Measurements from ENCODE around the gene MYRF. TPM values are rescaled to one million over a fixed set of nuclear protein-coding genes. Genes with fewer than 3 reads are reported as not detected.
A peak's percentile ranks its signal among the peaks of the same experiment; 100 is the strongest.

The MYRF gene
- total and polyA plus RNA-seq, 9 of the 15 experiments (the other 6 are each of a cell fraction or from before 2014, with no cell fraction given): 2.3 to 25.8 (median 7.1) TPM

DNA sequence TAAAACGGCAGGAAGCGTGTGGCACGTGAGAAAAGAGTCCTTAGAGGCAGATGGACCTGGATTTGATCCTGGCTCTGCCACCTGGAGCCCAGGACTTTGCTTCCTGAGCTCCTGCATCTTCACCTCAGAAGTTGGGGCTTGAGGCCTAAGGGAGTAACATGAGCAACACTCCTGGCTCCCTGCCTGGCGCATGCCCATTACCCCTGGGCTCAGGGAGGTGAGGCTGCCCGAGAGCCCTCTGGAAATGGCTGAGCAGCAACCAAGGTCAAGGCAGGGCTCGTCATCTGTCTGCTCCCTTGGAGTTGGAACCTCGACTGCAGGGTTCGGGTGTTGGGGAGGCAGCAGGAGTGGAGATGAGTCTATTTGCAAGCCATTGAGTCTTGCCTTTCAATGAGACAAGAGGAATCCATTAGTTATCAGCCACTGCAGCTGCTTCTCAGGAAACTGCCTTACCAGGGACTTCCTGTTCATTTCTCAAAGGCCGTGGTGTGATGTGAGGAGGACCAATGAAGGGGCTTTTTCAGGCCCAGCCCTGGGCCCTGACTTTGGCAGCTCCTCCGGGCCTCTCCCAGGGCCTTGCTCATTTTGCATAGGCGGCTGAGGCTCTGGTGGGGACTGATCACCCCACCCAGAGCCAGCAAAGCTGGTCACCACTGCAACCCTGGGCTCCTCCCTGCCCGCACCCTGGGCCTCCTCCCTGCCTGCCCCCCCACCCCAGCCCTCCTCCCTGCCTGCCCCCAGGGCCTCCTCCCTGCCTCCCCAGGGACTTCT is 82.0 kb downstream of the MYRF start (continued):
- TF ChIP-seq, protein P1, sequence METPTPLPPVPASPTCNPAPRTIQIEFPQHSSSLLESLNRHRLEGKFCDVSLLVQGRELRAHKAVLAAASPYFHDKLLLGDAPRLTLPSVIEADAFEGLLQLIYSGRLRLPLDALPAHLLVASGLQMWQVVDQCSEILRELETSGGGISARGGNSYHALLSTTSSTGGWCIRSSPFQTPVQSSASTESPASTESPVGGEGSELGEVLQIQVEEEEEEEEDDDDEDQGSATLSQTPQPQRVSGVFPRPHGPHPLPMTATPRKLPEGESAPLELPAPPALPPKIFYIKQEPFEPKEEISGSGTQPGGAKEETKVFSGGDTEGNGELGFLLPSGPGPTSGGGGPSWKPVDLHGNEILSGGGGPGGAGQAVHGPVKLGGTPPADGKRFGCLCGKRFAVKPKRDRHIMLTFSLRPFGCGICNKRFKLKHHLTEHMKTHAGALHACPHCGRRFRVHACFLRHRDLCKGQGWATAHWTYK (CRISPR knock-in tag; IDR thresholded peaks at IDR 0.05): peak; percentile 86
- TF ChIP-seq CEBPB (tag; IDR thresholded peaks at IDR 0.05) (no peak), MCM5 (IDR thresholded peaks at IDR 0.05; ENCODE audit: low read depth) (no peak), TRIM24 (IDR thresholded peaks at IDR 0.05) (no peak; a peak in 1 of 4 replicates), ZNF583 (CRISPR knock-in tag; IDR thresholded peaks at IDR 0.05) (no peak), ZNF197 (CRISPR knock-in tag; IDR thresholded peaks at IDR 0.05; ENCODE audit: low read depth) (peak; percentile 47), RBM17 (IDR thresholded peaks at IDR 0.05; ENCODE audit: borderline replicate concordance, low read depth, low read length) (no peak), NCOA2 (IDR thresholded peaks at IDR 0.05; ENCODE audit: partially characterized antibody in 2 of 2) (no peak), KHSRP (IDR thresholded peaks at IDR 0.05) (no peak), SMARCC2 (IDR thresholded peaks at IDR 0.05; ENCODE audit: low read depth) (no peak), MCM7 (IDR thresholded peaks at IDR 0.05) (no peak), ZNF174 (CRISPR knock-in tag; IDR thresholded peaks at IDR 0.05) (no peak), PHF21A (IDR thresholded peaks at IDR 0.05; ENCODE audit: borderline replicate concordance, low read depth) (no peak), ESRRA (IDR thresholded peaks at IDR 0.05; ENCODE audit: borderline replicate concordance, low read depth) (no peak; the same call in 1 of the 2 replicates), NCOA1 (IDR thresholded peaks at IDR 0.05; ENCODE audit: low read depth) (peak; percentile 74; the same call in 1 of the 2 replicates), MXI1 (IDR thresholded peaks at IDR 0.05; ENCODE audit: low read depth, low read length) (no peak), SP1 (CRISPR knock-in tag; IDR thresholded peaks at IDR 0.05) (no peak), ELF1 (tag; IDR thresholded peaks at IDR 0.05) (peak; percentile 88), ZNF239 (CRISPR knock-in tag; IDR thresholded peaks at IDR 0.05) (peak; percentile 37)
- TF ChIP-seq, protein P2, sequence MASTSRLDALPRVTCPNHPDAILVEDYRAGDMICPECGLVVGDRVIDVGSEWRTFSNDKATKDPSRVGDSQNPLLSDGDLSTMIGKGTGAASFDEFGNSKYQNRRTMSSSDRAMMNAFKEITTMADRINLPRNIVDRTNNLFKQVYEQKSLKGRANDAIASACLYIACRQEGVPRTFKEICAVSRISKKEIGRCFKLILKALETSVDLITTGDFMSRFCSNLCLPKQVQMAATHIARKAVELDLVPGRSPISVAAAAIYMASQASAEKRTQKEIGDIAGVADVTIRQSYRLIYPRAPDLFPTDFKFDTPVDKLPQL (IDR thresholded peaks at IDR 0.05; ENCODE audit: extremely low read depth, insufficient read length): peak; percentile 54
- TF ChIP-seq, protein P3, sequence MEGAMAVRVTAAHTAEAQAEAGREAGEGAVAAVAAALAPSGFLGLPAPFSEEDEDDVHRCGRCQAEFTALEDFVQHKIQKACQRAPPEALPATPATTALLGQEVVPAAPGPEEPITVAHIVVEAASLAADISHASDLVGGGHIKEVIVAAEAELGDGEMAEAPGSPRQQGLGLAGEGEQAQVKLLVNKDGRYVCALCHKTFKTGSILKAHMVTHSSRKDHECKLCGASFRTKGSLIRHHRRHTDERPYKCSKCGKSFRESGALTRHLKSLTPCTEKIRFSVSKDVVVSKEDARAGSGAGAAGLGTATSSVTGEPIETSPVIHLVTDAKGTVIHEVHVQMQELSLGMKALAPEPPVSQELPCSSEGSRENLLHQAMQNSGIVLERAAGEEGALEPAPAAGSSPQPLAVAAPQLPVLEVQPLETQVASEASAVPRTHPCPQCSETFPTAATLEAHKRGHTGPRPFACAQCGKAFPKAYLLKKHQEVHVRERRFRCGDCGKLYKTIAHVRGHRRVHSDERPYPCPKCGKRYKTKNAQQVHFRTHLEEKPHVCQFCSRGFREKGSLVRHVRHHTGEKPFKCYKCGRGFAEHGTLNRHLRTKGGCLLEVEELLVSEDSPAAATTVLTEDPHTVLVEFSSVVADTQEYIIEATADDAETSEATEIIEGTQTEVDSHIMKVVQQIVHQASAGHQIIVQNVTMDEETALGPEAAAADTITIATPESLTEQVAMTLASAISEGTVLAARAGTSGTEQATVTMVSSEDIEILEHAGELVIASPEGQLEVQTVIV (CRISPR knock-in tag; IDR thresholded peaks at IDR 0.05; ENCODE audit: borderline replicate concordance): no peak
- TF ChIP-seq, protein P4, sequence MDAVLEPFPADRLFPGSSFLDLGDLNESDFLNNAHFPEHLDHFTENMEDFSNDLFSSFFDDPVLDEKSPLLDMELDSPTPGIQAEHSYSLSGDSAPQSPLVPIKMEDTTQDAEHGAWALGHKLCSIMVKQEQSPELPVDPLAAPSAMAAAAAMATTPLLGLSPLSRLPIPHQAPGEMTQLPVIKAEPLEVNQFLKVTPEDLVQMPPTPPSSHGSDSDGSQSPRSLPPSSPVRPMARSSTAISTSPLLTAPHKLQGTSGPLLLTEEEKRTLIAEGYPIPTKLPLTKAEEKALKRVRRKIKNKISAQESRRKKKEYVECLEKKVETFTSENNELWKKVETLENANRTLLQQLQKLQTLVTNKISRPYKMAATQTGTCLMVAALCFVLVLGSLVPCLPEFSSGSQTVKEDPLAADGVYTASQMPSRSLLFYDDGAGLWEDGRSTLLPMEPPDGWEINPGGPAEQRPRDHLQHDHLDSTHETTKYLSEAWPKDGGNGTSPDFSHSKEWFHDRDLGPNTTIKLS (IDR thresholded peaks at IDR 0.05; ENCODE audit: borderline replicate concordance, low read depth): peak; percentile 50; the same call in 1 of the 2 replicates
- TF ChIP-seq, protein P5, sequence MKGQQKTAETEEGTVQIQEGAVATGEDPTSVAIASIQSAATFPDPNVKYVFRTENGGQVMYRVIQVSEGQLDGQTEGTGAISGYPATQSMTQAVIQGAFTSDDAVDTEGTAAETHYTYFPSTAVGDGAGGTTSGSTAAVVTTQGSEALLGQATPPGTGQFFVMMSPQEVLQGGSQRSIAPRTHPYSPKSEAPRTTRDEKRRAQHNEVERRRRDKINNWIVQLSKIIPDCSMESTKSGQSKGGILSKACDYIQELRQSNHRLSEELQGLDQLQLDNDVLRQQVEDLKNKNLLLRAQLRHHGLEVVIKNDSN (CRISPR knock-in tag; IDR thresholded peaks at IDR 0.05): no peak

Measured in K562 (cell line).